Nephron progenitor cell (in vitro differentiated cells): ENCODE data around the gene TEKT3.

Experiments
- DNase-seq: peaks from one replicate; pipeline ENCODE4 v3.0.0; 2021
- H3K27ac Mint-ChIP-seq: 2 replicates; pipeline ENCODE4 v1.8.0; 2021; ENCODE audit warnings: mild to moderate bottlenecking, moderate library complexity, mixed read lengths
- H3K27me3 Mint-ChIP-seq: 2 replicates; pipeline ENCODE4 v1.8.0; 2021; ENCODE audit warnings: mild to moderate bottlenecking, low read depth, mixed read lengths; ENCODE audit not compliant: poor library complexity
- H3K36me3 Mint-ChIP-seq: 2 replicates; pipeline ENCODE4 v1.8.0; 2021; ENCODE audit warnings: low read depth, mixed read lengths
- H3K4me1 Mint-ChIP-seq: 2 replicates; pipeline ENCODE4 v1.8.0; 2021; ENCODE audit warnings: mixed read lengths
- H3K4me3 Mint-ChIP-seq: 2 replicates; pipeline ENCODE4 v1.8.0; 2021; ENCODE audit warnings: mild to moderate bottlenecking, moderate library complexity, mixed read lengths
- H3K9me3 Mint-ChIP-seq: 2 replicates; pipeline ENCODE4 v1.8.0; 2021; ENCODE audit warnings: mild to moderate bottlenecking, moderate library complexity, mixed read lengths
- TF ChIP-seq, protein P1 (sequence below): fragments of 200-600 bp; sonication (generic); IDR thresholded peaks from 2 replicates; pipeline ENCODE4 v1.5.0; 2021; ENCODE audit warnings: antibody characterized with exemption

The TEKT3 gene

DNA sequence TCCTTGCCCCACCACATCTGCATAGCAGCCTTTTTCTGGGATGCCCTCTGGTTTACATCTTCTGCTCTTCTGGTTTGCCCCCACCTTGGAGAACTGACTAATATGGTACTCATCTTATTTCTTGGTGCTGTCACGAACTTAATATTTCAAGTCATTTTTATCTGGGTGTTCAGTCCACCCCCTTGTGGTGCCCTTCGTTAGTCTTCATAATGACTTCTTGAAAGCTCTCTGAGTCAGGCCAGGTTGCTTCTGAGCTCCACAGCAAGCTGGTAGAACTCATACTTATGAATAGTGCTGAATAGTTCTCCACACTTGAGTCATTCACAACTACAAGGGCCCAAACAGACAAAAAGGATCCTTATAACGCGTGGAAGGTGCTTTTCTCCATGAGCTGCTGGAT, 35.8 kb upstream of the TEKT3 start:
- Mint-ChIP-seq H3K27me3 (peaks cover 35% of the 10 kb centered on the region), H3K36me3 (no peaks in the 10 kb centered on the region), H3K27ac (no peak overlapping the region), H3K9me3 (peaks cover 8% of the 10 kb centered on the region), H3K4me1 (peaks cover 12% of the 10 kb centered on the region), H3K4me3 (no peak overlapping the region)
- TF ChIP-seq, protein P1, sequence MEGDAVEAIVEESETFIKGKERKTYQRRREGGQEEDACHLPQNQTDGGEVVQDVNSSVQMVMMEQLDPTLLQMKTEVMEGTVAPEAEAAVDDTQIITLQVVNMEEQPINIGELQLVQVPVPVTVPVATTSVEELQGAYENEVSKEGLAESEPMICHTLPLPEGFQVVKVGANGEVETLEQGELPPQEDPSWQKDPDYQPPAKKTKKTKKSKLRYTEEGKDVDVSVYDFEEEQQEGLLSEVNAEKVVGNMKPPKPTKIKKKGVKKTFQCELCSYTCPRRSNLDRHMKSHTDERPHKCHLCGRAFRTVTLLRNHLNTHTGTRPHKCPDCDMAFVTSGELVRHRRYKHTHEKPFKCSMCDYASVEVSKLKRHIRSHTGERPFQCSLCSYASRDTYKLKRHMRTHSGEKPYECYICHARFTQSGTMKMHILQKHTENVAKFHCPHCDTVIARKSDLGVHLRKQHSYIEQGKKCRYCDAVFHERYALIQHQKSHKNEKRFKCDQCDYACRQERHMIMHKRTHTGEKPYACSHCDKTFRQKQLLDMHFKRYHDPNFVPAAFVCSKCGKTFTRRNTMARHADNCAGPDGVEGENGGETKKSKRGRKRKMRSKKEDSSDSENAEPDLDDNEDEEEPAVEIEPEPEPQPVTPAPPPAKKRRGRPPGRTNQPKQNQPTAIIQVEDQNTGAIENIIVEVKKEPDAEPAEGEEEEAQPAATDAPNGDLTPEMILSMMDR = no peak
- DNase-seq = no peak

GRCh38 chr17:15371376-15372130, 30.2 kb upstream of the TEKT3 start:
- DNase-seq = no peak
- Mint-ChIP-seq H3K27ac (no peak overlapping the region), H3K4me3 (no peak overlapping the region), H3K9me3 (peaks cover 3% of the 10 kb centered on the region), H3K36me3 (no peaks in the 10 kb centered on the region), H3K4me1 (no peaks in the 10 kb centered on the region), H3K27me3 (peaks cover 34% of the 10 kb centered on the region)
- TF ChIP-seq, protein P1 = no peak

GRCh38 chr17:15368600-15368999, 27.2 kb upstream of the TEKT3 start:
- TF ChIP-seq, protein P1 = no peak
- no peak overlapping the region for H3K27ac Mint-ChIP-seq
- H3K4me1 Mint-ChIP-seq = no peaks in the 10 kb centered on the region
- H3K36me3 Mint-ChIP-seq = no peaks in the 10 kb centered on the region
- H3K4me3 Mint-ChIP-seq = no peak overlapping the region
- no peak for DNase-seq
- H3K27me3 Mint-ChIP-seq = peaks cover 20% of the 10 kb centered on the region
- H3K9me3 Mint-ChIP-seq = peaks cover 4% of the 10 kb centered on the region

DNA sequence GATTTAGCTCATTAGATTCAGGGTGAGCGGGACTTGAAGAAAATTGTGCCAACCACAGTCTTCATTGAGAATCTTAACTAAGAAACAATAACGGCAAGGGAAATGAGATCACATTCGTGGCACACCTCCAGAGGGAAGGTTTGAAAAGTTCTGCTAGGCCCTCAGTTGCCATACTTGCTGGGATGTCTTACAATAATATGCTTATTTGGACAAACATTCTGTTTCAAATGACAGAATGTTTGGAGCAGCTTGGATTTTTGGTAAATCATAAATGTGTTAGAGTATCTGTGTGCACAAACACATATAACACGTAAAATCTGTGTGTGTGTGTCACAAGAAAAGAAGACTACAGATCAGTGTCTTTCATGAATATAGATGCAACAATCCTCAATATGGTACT, 24.6 kb upstream of the TEKT3 start:
- Mint-ChIP-seq H3K36me3 (no peaks in the 10 kb centered on the region), H3K4me1 (no peaks in the 10 kb centered on the region), H3K9me3 (peaks cover 4% of the 10 kb centered on the region), H3K27me3 (peaks cover 16% of the 10 kb centered on the region), H3K4me3 (no peak overlapping the region), H3K27ac (no peak overlapping the region)
- TF ChIP-seq, protein P1 = no peak
- DNase-seq = no peak

DNA sequence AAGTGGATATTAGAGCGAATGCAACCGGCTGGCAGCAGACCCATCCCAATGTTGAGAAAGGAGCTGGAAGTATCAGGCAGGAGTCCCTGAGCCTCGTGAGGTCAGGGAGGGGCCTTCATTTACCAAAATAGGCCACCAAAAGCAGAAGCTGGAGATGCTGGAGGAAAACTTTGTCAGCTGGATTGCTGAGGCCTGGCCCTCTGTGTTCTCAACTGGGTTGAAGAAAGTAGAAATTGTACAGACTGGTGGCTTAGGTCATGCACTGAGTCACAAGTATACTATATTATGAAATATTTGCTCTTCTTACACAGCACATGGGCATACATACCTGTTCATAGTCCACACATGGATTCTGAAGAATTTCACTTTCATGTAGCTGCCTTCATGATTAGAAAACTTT, 23.2 kb upstream of the TEKT3 start:
- Mint-ChIP-seq H3K27ac (no peak overlapping the region), H3K27me3 (peaks cover 11% of the 10 kb centered on the region), H3K9me3 (peaks cover 4% of the 10 kb centered on the region), H3K36me3 (no peaks in the 10 kb centered on the region), H3K4me3 (no peak overlapping the region), H3K4me1 (no peaks in the 10 kb centered on the region)
- TF ChIP-seq, protein P1 = no peak
- DNase-seq = no peak

- TF ChIP-seq, protein P1 = no peak
- no peak overlapping the region for H3K27ac Mint-ChIP-seq
- H3K4me3 Mint-ChIP-seq = no peak overlapping the region
- no peaks in the 10 kb centered on the region for H3K4me1 Mint-ChIP-seq
- H3K36me3 Mint-ChIP-seq = no peaks in the 10 kb centered on the region
- peaks cover 4% of the 10 kb centered on the region for H3K9me3 Mint-ChIP-seq
- peaks cover 6% of the 10 kb centered on the region for H3K27me3 Mint-ChIP-seq
- DNase-seq = no peak
These were observed 22.3 kb upstream of the TEKT3 start for GRCh38 chr17:15363702-15364101.
